HEK293 (cell line): Measurements from ENCODE around the gene VSTM4.

Experiments
- CTCF ChIA-PET: fragments of 350-600 bp; formaldehyde crosslinking; extraction: SDS; loops from one replicate; lab custom pipeline; 2021; ENCODE audit warnings: antibody characterized with exemption; lab: Yijun Ruan, JAX
- POLR2A ChIA-PET: fragments of 300-600 bp; formaldehyde crosslinking; extraction: SDS; loops from one replicate; lab custom pipeline; 2020; ENCODE audit warnings: antibody characterized with exemption, inconsistent platforms; lab: Yijun Ruan, JAX
- H3K27ac ChIP-seq: fragments of 200-500 bp; sonication (Bioruptor generic); 2 replicates; pipeline ENCODE4 v1.5.1; 2014; ENCODE audit warnings: low read depth, low read length, control low read depth, inconsistent platforms; ENCODE audit errors: extremely low read depth
- H3K36me3 ChIP-seq, 2 experiments: fragments of 200-500 bp in 1 of 2; sonication (Bioruptor generic) in 1 of 2; 1 replicate in 1 of 2; 2 replicates in 1 of 2; pipeline ENCODE4 v1.5.1; 2014 to 2017; ENCODE audit warnings: inconsistent platforms in 2 of 2, low read length in 2 of 2; ENCODE audit not compliant: control insufficient read depth in 2 of 2, insufficient read depth in 1 of 2
- H3K4me1 ChIP-seq: fragments of 200-500 bp; sonication (Bioruptor generic); 2 replicates; pipeline ENCODE4 v1.5.1; 2014; ENCODE audit warnings: mild to moderate bottlenecking, low read length, inconsistent platforms; ENCODE audit not compliant: control insufficient read depth, insufficient read depth
- H3K4me3 ChIP-seq: 2 replicates; pipeline ENCODE4 v1.5.1; 2011; ENCODE audit warnings: low read depth, mild to moderate bottlenecking, control low read depth, low read length, moderate library complexity
- H3K9me3 ChIP-seq: fragments of 200-500 bp; sonication (Bioruptor generic); 2 replicates; pipeline ENCODE4 v1.5.1; 2014; ENCODE audit warnings: low read depth, low read length, inconsistent platforms; ENCODE audit not compliant: control insufficient read depth, insufficient read depth
- IKZF3 ChIP-seq: fragments of 450-650 bp; IDR thresholded peaks from 2 replicates; pipeline ENCODE4 v1.5.0; 2018; ENCODE audit warnings: missing biosample characterization, mild to moderate bottlenecking, missing genetic modification characterization, moderate library complexity
- KLF8 ChIP-seq: fragments of 450-650 bp; formaldehyde crosslinking; IDR thresholded peaks from 2 replicates; pipeline ENCODE4 v1.5.1; 2016; ENCODE audit warnings: missing biosample characterization, missing genetic modification characterization
- MYNN ChIP-seq: fragments of 450-650 bp; formaldehyde crosslinking; IDR thresholded peaks from 2 replicates; pipeline ENCODE4 v1.5.1; 2016; ENCODE audit warnings: missing biosample characterization, missing genetic modification characterization, borderline replicate concordance
- OVOL3 ChIP-seq: fragments of 450-650 bp; formaldehyde crosslinking; IDR thresholded peaks from 2 replicates; pipeline ENCODE4 v1.5.1; 2016; ENCODE audit warnings: missing biosample characterization, missing genetic modification characterization
- SP3 ChIP-seq: fragments of 450-650 bp; formaldehyde crosslinking; IDR thresholded peaks from 2 replicates; pipeline ENCODE4 v1.5.1; 2016; ENCODE audit warnings: missing biosample characterization, missing genetic modification characterization
- YY2 ChIP-seq: fragments of 450-650 bp; formaldehyde crosslinking; IDR thresholded peaks from 2 replicates; pipeline ENCODE4 v1.5.1; 2016; ENCODE audit warnings: missing biosample characterization, missing genetic modification characterization
- ZBTB48 ChIP-seq: fragments of 450-650 bp; formaldehyde crosslinking; IDR thresholded peaks from 2 replicates; pipeline ENCODE4 v1.5.1; 2016; ENCODE audit warnings: missing biosample characterization, missing genetic modification characterization
- ZBTB6 ChIP-seq: fragments of 450-650 bp; formaldehyde crosslinking; IDR thresholded peaks from 2 replicates; pipeline ENCODE4 v1.5.1; 2017; ENCODE audit warnings: missing biosample characterization, missing genetic modification characterization
- ZNF132 ChIP-seq: fragments of 450-650 bp; formaldehyde crosslinking; IDR thresholded peaks from 2 replicates; pipeline ENCODE4 v1.5.1; 2017; ENCODE audit warnings: missing biosample characterization, missing genetic modification characterization, borderline replicate concordance
- ZNF169 ChIP-seq: fragments of 450-650 bp; formaldehyde crosslinking; IDR thresholded peaks from 2 replicates; pipeline ENCODE4 v1.5.1; 2016; ENCODE audit warnings: missing biosample characterization, missing genetic modification characterization
- ZNF184 ChIP-seq: fragments of 450-650 bp; IDR thresholded peaks from 2 replicates; pipeline ENCODE4 v1.5.1; 2018; ENCODE audit warnings: missing biosample characterization, mild to moderate bottlenecking, missing genetic modification characterization
- ZNF274 ChIP-seq, 2 experiments: fragments of 200-500 bp in 1 of 2; fragments of 450-650 bp in 1 of 2; sonication (Bioruptor generic) in 1 of 2; formaldehyde crosslinking in 1 of 2; IDR thresholded peaks; 2 replicates each; pipeline versions ENCODE4 v1.5.1 to v1.6.1; 2014 to 2016; ENCODE audit warnings: borderline replicate concordance in 1 of 2, inconsistent platforms in 1 of 2, low read length in 1 of 2, missing biosample characterization in 1 of 2, missing genetic modification characterization in 1 of 2
- ZNF302 ChIP-seq: fragments of 450-650 bp; formaldehyde crosslinking; IDR thresholded peaks from 2 replicates; pipeline ENCODE4 v1.5.1; 2016; ENCODE audit warnings: missing biosample characterization, missing genetic modification characterization, low read depth
- ZNF366 ChIP-seq: fragments of 450-650 bp; formaldehyde crosslinking; conservative IDR thresholded peaks from 2 replicates; pipeline ENCODE4 v1.5.1; 2016; ENCODE audit warnings: missing biosample characterization, missing genetic modification characterization
- ZNF48 ChIP-seq: fragments of 450-650 bp; formaldehyde crosslinking; IDR thresholded peaks from 2 replicates; pipeline ENCODE4 v1.5.1; 2016; ENCODE audit warnings: missing biosample characterization, missing genetic modification characterization
- ZNF514 ChIP-seq: fragments of 450-650 bp; formaldehyde crosslinking; IDR thresholded peaks from 2 replicates; pipeline ENCODE4 v1.5.1; 2016; ENCODE audit warnings: missing biosample characterization, missing genetic modification characterization
- ZNF521 ChIP-seq: fragments of 450-650 bp; formaldehyde crosslinking; IDR thresholded peaks from 2 replicates; pipeline ENCODE4 v1.5.1; 2017; ENCODE audit warnings: missing biosample characterization, mild to moderate bottlenecking, missing genetic modification characterization
- ZNF596 ChIP-seq: fragments of 450-650 bp; IDR thresholded peaks from 2 replicates; pipeline ENCODE4 v1.5.0; 2018; ENCODE audit warnings: missing biosample characterization, mild to moderate bottlenecking, missing genetic modification characterization, moderate library complexity
- ZNF660 ChIP-seq: fragments of 450-650 bp; IDR thresholded peaks from 2 replicates; pipeline ENCODE4 v1.5.1; 2018; ENCODE audit warnings: missing biosample characterization, mild to moderate bottlenecking, missing genetic modification characterization
- ZNF704 ChIP-seq: fragments of 450-650 bp; formaldehyde crosslinking; IDR thresholded peaks from 2 replicates; pipeline ENCODE4 v1.5.1; 2016; ENCODE audit warnings: missing biosample characterization, missing genetic modification characterization
- ZSCAN30 ChIP-seq: fragments of 450-650 bp; IDR thresholded peaks from 2 replicates; pipeline ENCODE4 v1.5.1; 2018; ENCODE audit warnings: missing biosample characterization, mild to moderate bottlenecking, missing genetic modification characterization, moderate library complexity
- ZSCAN5A ChIP-seq: fragments of 450-650 bp; formaldehyde crosslinking; IDR thresholded peaks from 2 replicates; pipeline ENCODE4 v1.5.1; 2016; ENCODE audit warnings: missing biosample characterization, missing genetic modification characterization
- TF ChIP-seq, protein P1 (sequence below): fragments of 450-650 bp; formaldehyde crosslinking; IDR thresholded peaks from 2 replicates; pipeline ENCODE4 v1.5.1; 2016; ENCODE audit warnings: missing biosample characterization, missing genetic modification characterization
- TF ChIP-seq, protein P2 (sequence below): fragments of 450-650 bp; formaldehyde crosslinking; IDR thresholded peaks from 2 replicates; pipeline ENCODE4 v1.5.1; 2017; ENCODE audit warnings: missing biosample characterization, missing genetic modification characterization

The VSTM4 gene

DNA sequence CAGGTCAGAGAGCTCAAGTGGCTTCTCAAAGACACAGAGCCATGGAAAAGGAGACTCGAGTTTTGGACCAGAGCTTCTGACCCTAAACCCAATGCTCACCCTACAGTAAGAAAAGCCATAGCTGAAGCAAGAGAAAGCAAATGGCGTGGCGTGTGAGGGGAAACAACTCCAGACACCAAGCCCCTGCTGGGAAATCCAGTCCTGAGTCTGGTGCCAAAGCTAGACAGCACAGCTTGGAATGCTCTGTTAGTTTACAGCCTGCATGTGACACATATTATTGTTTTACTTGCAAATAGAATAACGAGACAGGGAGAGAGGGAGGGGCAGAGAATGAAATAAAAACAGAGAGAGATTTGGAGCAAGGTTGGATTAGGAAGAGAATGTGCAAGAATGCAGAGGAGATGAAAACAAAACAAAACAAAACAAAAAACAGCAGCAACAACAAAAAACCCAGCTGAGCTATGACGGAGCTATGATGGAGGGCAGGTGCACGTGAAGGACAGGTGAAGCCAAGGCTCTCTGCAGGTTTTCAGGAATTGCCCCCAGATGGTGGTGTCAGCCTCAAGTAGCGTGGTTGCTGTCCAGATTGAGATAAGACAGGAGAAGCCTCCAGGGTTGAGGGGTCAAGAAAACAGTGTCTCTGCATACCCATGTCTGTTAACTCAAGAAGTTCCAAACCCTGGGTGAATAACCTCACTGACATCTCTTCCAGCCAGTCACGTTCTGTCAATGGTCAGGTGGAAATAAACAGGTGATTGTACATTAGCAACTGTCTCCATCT, 105.9 kb downstream of the VSTM4 start (continued):
- TF ChIP-seq, protein P1, sequence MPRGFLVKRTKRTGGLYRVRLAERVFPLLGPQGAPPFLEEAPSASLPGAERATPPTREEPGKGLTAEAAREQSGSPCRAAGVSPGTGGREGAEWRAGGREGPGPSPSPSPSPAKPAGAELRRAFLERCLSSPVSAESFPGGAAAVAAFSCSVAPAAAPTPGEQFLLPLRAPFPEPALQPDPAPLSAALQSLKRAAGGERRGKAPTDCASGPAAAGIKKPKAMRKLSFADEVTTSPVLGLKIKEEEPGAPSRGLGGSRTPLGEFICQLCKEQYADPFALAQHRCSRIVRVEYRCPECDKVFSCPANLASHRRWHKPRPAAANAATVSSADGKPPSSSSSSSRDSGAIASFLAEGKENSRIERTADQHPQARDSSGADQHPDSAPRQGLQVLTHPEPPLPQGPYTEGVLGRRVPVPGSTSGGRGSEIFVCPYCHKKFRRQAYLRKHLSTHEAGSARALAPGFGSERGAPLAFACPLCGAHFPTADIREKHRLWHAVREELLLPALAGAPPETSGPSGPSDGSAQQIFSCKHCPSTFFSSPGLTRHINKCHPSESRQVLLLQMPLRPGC (tag by site-specific recombination) = no peak
- TF ChIP-seq, protein P2, sequence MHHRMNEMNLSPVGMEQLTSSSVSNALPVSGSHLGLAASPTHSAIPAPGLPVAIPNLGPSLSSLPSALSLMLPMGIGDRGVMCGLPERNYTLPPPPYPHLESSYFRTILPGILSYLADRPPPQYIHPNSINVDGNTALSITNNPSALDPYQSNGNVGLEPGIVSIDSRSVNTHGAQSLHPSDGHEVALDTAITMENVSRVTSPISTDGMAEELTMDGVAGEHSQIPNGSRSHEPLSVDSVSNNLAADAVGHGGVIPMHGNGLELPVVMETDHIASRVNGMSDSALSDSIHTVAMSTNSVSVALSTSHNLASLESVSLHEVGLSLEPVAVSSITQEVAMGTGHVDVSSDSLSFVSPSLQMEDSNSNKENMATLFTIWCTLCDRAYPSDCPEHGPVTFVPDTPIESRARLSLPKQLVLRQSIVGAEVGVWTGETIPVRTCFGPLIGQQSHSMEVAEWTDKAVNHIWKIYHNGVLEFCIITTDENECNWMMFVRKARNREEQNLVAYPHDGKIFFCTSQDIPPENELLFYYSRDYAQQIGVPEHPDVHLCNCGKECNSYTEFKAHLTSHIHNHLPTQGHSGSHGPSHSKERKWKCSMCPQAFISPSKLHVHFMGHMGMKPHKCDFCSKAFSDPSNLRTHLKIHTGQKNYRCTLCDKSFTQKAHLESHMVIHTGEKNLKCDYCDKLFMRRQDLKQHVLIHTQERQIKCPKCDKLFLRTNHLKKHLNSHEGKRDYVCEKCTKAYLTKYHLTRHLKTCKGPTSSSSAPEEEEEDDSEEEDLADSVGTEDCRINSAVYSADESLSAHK (tag by site-specific recombination) = no peak
- TF ChIP-seq ZNF274 (IDR thresholded peaks at IDR 0.05; ENCODE audit: low read length) (no peak), ZNF274 (tag by site-specific recombination; IDR thresholded peaks at IDR 0.05; ENCODE audit: borderline replicate concordance) (no peak), MYNN (tag by site-specific recombination) (no peak), ZNF704 (tag by site-specific recombination) (no peak), ZBTB6 (no peak), ZNF184 (tag by site-specific recombination) (no peak)

DNA sequence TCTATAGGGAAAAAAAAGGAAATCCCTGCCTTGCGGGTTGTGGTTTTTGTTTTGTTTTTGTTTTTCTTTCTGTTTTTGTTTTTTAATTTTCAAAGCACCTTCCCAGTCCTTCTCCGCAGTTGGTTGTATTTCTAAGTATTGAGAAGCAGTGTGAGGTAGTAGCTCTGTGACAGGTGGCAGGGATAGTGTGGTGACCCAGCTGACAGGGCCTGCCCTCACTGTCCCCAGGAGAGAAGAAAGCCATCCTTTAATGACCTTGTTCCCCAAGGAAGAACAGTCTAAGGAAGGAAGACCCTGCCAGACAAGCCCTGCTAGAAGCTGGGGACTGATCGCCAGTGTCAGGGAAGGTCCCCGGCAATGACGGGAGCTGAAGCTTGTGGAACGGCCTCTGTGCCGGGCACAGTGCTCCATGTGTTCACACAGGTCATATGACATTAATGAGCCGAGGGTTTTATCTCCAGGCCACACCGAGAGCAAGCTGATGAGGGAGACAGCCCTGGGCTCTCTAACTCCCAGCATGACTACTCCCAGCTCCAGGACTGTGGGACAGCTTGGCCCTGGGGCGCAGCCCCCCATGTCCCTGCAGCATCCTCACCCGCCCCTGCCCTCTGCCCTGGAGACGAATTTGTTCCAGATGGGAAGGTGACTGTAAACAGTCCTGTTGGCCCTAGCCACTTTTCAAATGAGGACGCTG, 106.7 kb downstream of the VSTM4 start:
- Histone ChIP-seq H3K27ac (no peak overlapping the region), H3K9me3 (no peaks in the 10 kb centered on the region), H3K4me3 (no peak overlapping the region), H3K4me1 (no peaks in the 10 kb centered on the region), H3K36me3 (no peaks in the 10 kb centered on the region)
- TF ChIP-seq ZNF366 (tag by site-specific recombination) = no peak
- TF ChIP-seq IKZF3 (tag by site-specific recombination) = no peak
- TF ChIP-seq ZNF169 (tag by site-specific recombination) = no peak
- TF ChIP-seq KLF8 (tag by site-specific recombination) = no peak
- TF ChIP-seq ZBTB48 = no peak
- no peak for TF ChIP-seq ZSCAN30
- TF ChIP-seq OVOL3 = no peak
- ChIA-PET CTCF (interaction anchor here (0.6 kb wide), 1 partner anchor 353 kb away, joined by 4 read pairs; no protein-coding TSS in a partner anchor), POLR2A (interaction anchor here (0.6 to 0.7 kb wide), 2 partner anchors 8 to 594 kb away, joined by 3 to 5 read pairs; no protein-coding TSS in a partner anchor)

DNA sequence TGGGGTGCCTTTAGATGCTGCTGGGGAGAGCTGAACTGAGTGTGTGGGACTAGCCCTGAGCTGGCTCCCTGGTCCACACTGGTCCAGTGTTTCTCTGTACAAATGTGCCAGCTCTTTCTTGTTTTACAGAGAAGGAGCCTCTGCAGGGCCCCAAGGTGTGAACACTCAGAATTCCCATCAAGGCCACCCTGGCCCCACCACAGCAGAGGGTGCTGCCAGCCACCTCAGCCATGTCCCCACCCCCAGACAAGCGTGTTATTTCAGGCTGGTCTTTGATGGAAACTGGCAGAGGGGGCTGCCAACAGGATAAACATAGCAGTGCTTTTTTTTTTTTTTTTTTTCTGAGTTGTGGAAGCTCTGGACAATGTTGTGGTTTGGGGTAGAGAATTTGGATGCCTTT, 107.2 kb downstream of the VSTM4 start:
- Histone ChIP-seq H3K4me1 (no peaks in the 10 kb centered on the region), H3K27ac (no peak overlapping the region)
- TF ChIP-seq ZSCAN5A (tag by site-specific recombination) (no peak), SP3 (tag by site-specific recombination) (no peak), ZNF302 (tag by site-specific recombination) (no peak), ZNF48 (no peak), ZNF514 (tag by site-specific recombination) (no peak), ZNF132 (tag by site-specific recombination) (no peak), ZNF521 (tag by site-specific recombination) (no peak), ZNF169 (tag by site-specific recombination) (no peak), YY2 (tag by site-specific recombination) (no peak), ZNF660 (tag by site-specific recombination) (no peak), ZNF596 (no peak)

More for the DNA sequence above, 107.2 kb downstream of the VSTM4 start:
- no peaks in the 10 kb centered on the region for H3K9me3 ChIP-seq
- no peaks in the 10 kb centered on the region for H3K36me3 ChIP-seq
- ChIA-PET CTCF (interaction anchor here (1.6 kb wide), 1 partner anchor 27 kb away, joined by 6 read pairs; no protein-coding TSS in a partner anchor), POLR2A (interaction anchor here (0.6 to 0.7 kb wide), 2 partner anchors 9 to 595 kb away, joined by 3 to 5 read pairs; no protein-coding TSS in a partner anchor)
- no peak overlapping the region for H3K4me3 ChIP-seq
